Trophoblast cell (in vitro differentiated cells and primary cell): ENCODE results near the gene BRWD1.

Source experiments
- DNase-seq, 2 donors: peaks; one replicate each; pipeline ENCODE4 v3.0.0-alpha.2; 2016
- H2AFZ ChIP-seq: 2 replicates; pipeline ENCODE4 v1.6.1; 2013; ENCODE audit warnings: low read length, moderate library complexity, mild to moderate bottlenecking; ENCODE audit not compliant: insufficient read depth, poor library complexity
- H2AK5ac ChIP-seq: 2 replicates; pipeline ENCODE4 v1.6.1; 2013; ENCODE audit warnings: mild to moderate bottlenecking, low read length
- H2BK120ac ChIP-seq: 2 replicates; pipeline ENCODE4 v1.6.1; 2013; ENCODE audit warnings: low read length, mild to moderate bottlenecking, moderate library complexity; ENCODE audit not compliant: insufficient read depth, poor library complexity
- H2BK12ac ChIP-seq: 2 replicates; pipeline ENCODE4 v1.6.1; 2013; ENCODE audit warnings: mild to moderate bottlenecking, low read length, moderate library complexity
- H2BK5ac ChIP-seq: 2 replicates; pipeline ENCODE4 v1.6.1; 2013; ENCODE audit warnings: low read length, low read depth, moderate library complexity, mild to moderate bottlenecking; ENCODE audit not compliant: poor library complexity
- H3K14ac ChIP-seq: 2 replicates; pipeline ENCODE4 v1.6.1; 2013; ENCODE audit warnings: mild to moderate bottlenecking, low read length
- H3K18ac ChIP-seq: 2 replicates; pipeline ENCODE4 v1.6.1; 2013; ENCODE audit warnings: mild to moderate bottlenecking, low read length
- H3K23ac ChIP-seq: 2 replicates; pipeline ENCODE4 v1.6.1; 2013; ENCODE audit warnings: low read length
- H3K27ac ChIP-seq: 2 replicates; pipeline ENCODE4 v1.5.1; 2013; ENCODE audit warnings: low read depth, mild to moderate bottlenecking, inconsistent platforms, low read length, moderate library complexity
- H3K27me3 ChIP-seq: 2 replicates; pipeline ENCODE4 v1.6.1; 2013; ENCODE audit warnings: inconsistent platforms, mild to moderate bottlenecking, low read length, moderate library complexity; ENCODE audit not compliant: insufficient read depth
- H3K36me3 ChIP-seq, 2 experiments: 1 replicate in 1 of 2; 2 replicates in 1 of 2; pipeline ENCODE4 v1.6.1; 2013; ENCODE audit warnings: low read length in 2 of 2, mild to moderate bottlenecking in 2 of 2, moderate library complexity in 1 of 2; ENCODE audit not compliant: insufficient read depth in 2 of 2, control insufficient read depth in 1 of 2
- H3K4ac ChIP-seq: 2 replicates; pipeline ENCODE4 v1.6.1; 2013; ENCODE audit warnings: low read depth, mild to moderate bottlenecking, low read length, moderate library complexity
- H3K4me1 ChIP-seq, 2 experiments: 1 replicate in 1 of 2; 2 replicates in 1 of 2; pipeline ENCODE4 v1.6.1; 2013; ENCODE audit warnings: low read length in 2 of 2, mild to moderate bottlenecking in 2 of 2, moderate library complexity in 1 of 2; ENCODE audit not compliant: insufficient read depth in 2 of 2, control insufficient read depth in 1 of 2
- H3K4me2 ChIP-seq: 2 replicates; pipeline ENCODE4 v1.6.1; 2013; ENCODE audit warnings: inconsistent platforms, mild to moderate bottlenecking, low read length, moderate library complexity
- H3K4me3 ChIP-seq: 2 replicates; pipeline ENCODE4 v1.5.1; 2013; ENCODE audit warnings: mild to moderate bottlenecking, low read depth, low read length, inconsistent platforms
- H3K79me1 ChIP-seq: one replicate; pipeline ENCODE4 v1.6.1; 2013; ENCODE audit warnings: low read length
- H3K79me2 ChIP-seq: 2 replicates; pipeline ENCODE4 v1.6.1; 2013; ENCODE audit warnings: low read length, mild to moderate bottlenecking; ENCODE audit not compliant: control insufficient read depth, insufficient read depth, poor library complexity
- H3K9ac ChIP-seq: 2 replicates; pipeline ENCODE4 v1.6.1; 2013; ENCODE audit warnings: mild to moderate bottlenecking, low read length
- H3K9me3 ChIP-seq: 2 replicates; pipeline ENCODE4 v1.6.1; 2013; ENCODE audit warnings: low read depth, mild to moderate bottlenecking, control low read depth, inconsistent platforms, low read length; ENCODE audit not compliant: insufficient read depth
- H4K12ac ChIP-seq: 2 replicates; pipeline ENCODE4 v1.6.1; 2013; ENCODE audit warnings: low read depth, mild to moderate bottlenecking, low read length, moderate library complexity
- H4K8ac ChIP-seq: 2 replicates; pipeline ENCODE4 v1.6.1; 2013; ENCODE audit warnings: low read depth, mild to moderate bottlenecking, low read length, moderate library complexity
- H4K91ac ChIP-seq: one replicate; pipeline ENCODE4 v1.6.1; 2013; ENCODE audit warnings: low read depth, mild to moderate bottlenecking, low read length, moderate library complexity
- WGBS: extraction: QIAGEN DNeasy Blood & Tissue Kit; methylation state at CpG from one replicate; pipeline ENCODE4 v1.1.7; 2013; ENCODE audit warnings: missing lambda C conversion rate; ENCODE audit not compliant: insufficient read length, insufficient coverage; ENCODE audit errors: extremely low coverage; 5-methylcytosine and 5-hydroxymethylcytosine counted together

The BRWD1 gene

DNA sequence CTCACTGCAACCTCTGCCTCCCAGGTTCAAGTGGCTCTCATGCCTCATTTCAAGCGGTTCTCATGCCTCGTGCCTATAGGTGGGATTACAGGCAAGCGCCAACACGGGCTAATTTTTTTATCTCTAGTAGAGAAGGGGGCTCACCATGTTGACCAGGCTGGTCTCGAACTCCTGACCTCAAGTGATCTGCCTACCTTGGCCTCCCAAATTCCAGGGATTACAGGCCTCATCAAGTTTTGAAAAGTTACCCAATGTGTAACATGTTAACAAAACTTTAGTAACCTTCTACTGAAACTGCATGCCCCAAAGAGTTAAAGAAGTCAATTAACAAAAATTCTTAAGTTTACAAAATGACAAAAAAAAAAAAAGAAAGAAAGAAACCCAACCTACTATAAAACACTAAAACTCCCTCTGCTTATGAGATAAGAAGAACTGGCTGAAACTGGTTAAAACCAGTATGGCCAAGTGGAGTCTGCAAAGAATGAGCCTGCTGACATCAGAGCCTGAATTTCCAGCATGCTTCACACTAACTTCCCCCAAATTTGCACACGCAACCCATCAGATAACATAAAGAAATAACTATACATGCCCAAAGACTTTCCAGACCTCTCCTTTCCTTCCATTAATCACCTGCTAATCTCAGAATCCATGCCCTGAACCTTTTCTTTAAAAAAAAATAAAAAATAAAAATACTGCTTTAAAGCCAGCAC lies 104.7 kb downstream of the BRWD1 start:
- H4K12ac ChIP-seq, result no peak overlapping the region
- peak in 1 of 2 donors; percentile 28 for DNase-seq

DNA sequence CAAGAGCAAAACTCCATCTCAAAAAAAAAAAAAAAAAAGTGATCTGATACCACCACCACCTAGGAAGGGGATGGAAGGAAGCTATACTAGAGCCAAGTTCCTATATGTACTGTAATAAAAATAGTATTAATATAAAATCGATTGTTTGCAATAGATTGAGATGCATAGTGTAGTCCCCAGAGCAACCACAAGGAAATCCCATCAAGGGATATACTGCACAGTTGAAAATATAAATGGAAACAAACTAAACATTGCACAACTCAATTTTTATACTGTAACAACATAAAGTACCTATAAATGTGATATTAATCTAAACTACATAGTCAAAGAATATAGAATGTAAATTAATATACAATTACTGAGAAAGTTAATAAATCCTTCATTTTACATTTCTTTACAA lies 109.3 kb downstream of the BRWD1 start:
- no peak overlapping the region for H2BK5ac ChIP-seq
- no peak overlapping the region for H2BK12ac ChIP-seq
- H3K79me1 ChIP-seq, result no peaks in the 10 kb centered on the region
- H3K4me1 ChIP-seq, result peaks cover 1 to 2% of the 10 kb centered on the region in 2 experiments
- no peaks in the 10 kb centered on the region for H3K79me2 ChIP-seq
- H3K23ac ChIP-seq, result no peak overlapping the region
- no CpG with 5 or more reads among the region's 1 CpG for WGBS
- H4K91ac ChIP-seq, result no peak overlapping the region
- H2BK120ac ChIP-seq, result no peak overlapping the region
- H2AFZ ChIP-seq, result no peak overlapping the region
- no peak overlapping the region for H3K4me3 ChIP-seq
- no peaks in the 10 kb centered on the region for H3K27me3 ChIP-seq
- H3K9me3 ChIP-seq, result no peaks in the 10 kb centered on the region
- H3K4me2 ChIP-seq, result no peak overlapping the region
- no peak overlapping the region for H2AK5ac ChIP-seq
- H3K4ac ChIP-seq, result no peak overlapping the region
- no peak overlapping the region for H3K27ac ChIP-seq
- H3K18ac ChIP-seq, result no peak overlapping the region
- H4K8ac ChIP-seq, result no peak overlapping the region
- no peak overlapping the region for H3K9ac ChIP-seq
- no peak for DNase-seq
- H3K36me3 ChIP-seq, result peaks cover 18 to 28% of the 10 kb centered on the region in 2 experiments
- H4K12ac ChIP-seq, result no peak overlapping the region
- no peak overlapping the region for H3K14ac ChIP-seq

More for the DNA sequence above, 104.7 kb downstream of the BRWD1 start:
- Histone ChIP-seq H3K4me3 (no peak overlapping the region), H3K79me1 (no peaks in the 10 kb centered on the region), H2BK12ac (peak overlapping the region; percentile 6), H2BK120ac (peak overlapping the region; percentile 11), H3K4ac (peak overlapping the region; percentile 12), H2BK5ac (no peak overlapping the region), H3K36me3 (peaks cover 13 to 15% of the 10 kb centered on the region in 2 experiments), H3K14ac (no peak overlapping the region), H3K9ac (no peak overlapping the region), H3K4me2 (no peak overlapping the region), H3K18ac (peak overlapping the region; percentile 25), H2AK5ac (no peak overlapping the region), H3K4me1 (peaks cover 1 to 2% of the 10 kb centered on the region in 2 experiments), H3K9me3 (no peaks in the 10 kb centered on the region), H2AFZ (no peak overlapping the region), H3K79me2 (no peaks in the 10 kb centered on the region), H3K27ac (no peak overlapping the region), H4K91ac (peak overlapping the region; percentile 37), H4K8ac (peak overlapping the region; percentile 60), H3K23ac (no peak overlapping the region), H3K27me3 (no peaks in the 10 kb centered on the region)
- WGBS, result no CpG with 5 or more reads among the region's 6 CpGs

DNA sequence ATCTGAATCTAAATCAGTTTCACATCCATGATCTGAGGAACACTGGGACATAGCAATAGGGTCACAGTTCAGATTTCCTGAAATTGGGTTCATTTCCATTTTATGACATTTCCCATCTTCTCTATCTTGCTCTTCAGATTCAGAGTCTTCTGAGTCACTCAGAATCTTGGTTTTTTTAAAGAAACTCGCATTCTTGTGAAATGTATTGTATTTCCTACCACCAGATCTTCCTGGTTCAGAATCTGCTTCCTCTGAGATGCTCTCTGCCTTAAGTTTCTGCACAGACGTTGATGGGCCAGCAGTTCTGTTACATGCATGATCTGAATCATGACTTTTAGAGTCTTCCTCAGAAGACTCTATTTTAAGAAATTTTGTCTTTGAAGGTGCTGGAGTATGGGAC lies 114.6 kb downstream of the BRWD1 start:
- H2AK5ac ChIP-seq, result no peak overlapping the region
- peaks cover 3 to 22% of the 10 kb centered on the region in 2 experiments for H3K36me3 ChIP-seq
- H3K18ac ChIP-seq, result no peak overlapping the region
- no CpG with 5 or more reads among the region's 2 CpGs for WGBS
- no peak overlapping the region for H3K4me2 ChIP-seq
- H3K27me3 ChIP-seq, result no peaks in the 10 kb centered on the region
- no peak overlapping the region for H2AFZ ChIP-seq
- H3K14ac ChIP-seq, result no peak overlapping the region
- H4K91ac ChIP-seq, result no peak overlapping the region
- DNase-seq, result no peak
- H3K9me3 ChIP-seq, result no peaks in the 10 kb centered on the region
- no peak overlapping the region for H3K27ac ChIP-seq
- H2BK120ac ChIP-seq, result no peak overlapping the region
- no peak overlapping the region for H4K8ac ChIP-seq
- no peaks in the 10 kb centered on the region for H3K79me2 ChIP-seq
- no peak overlapping the region for H4K12ac ChIP-seq
- H3K4me3 ChIP-seq, result no peak overlapping the region
- no peak overlapping the region for H2BK12ac ChIP-seq
- H3K23ac ChIP-seq, result no peak overlapping the region
- no peaks in the 10 kb centered on the region for H3K4me1 ChIP-seq
- H3K4ac ChIP-seq, result no peak overlapping the region
- no peak overlapping the region for H2BK5ac ChIP-seq
- no peak overlapping the region for H3K9ac ChIP-seq
- no peaks in the 10 kb centered on the region for H3K79me1 ChIP-seq

DNA sequence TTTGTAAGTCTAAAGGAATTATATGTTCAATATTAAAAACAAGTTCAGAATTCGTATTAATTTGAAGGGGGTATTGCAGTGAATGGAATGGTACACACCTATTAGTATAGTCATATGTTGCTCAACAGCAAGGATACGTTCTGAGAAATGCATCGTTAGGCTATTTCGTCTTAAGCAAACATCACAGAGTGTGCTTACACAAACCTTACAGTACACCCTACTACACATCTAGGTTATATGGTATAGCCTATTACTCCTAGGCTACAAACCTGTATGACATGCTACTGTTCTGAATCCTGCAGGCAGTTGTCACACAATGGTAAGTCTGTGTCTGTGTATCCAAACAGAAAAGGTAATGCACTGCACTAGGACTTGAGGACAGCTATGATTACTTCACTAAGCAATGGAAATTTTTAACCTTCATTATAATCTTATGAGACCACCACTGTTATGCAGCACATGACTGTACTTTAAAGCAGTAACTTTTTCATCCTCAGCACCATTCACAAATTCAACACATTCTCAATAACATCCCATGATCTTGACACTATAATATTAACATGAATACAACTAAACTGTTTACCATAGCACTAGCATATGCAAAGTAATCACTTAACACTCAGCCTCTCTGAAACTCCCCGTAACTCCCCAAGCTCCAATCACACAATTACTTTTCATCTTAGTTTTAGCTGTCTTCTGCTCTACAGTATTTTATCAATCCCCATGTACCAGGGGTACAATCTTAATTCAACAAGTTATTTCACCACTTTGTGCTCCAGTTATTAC lies 115.8 kb downstream of the BRWD1 start:
- no peak overlapping the region for H2BK12ac ChIP-seq
- H3K79me2 ChIP-seq, result no peaks in the 10 kb centered on the region
- H3K27me3 ChIP-seq, result no peaks in the 10 kb centered on the region
- H3K27ac ChIP-seq, result no peak overlapping the region
- no peak overlapping the region for H3K14ac ChIP-seq
- H2AK5ac ChIP-seq, result no peak overlapping the region
- no peak overlapping the region for H3K9ac ChIP-seq
- no peak overlapping the region for H2BK5ac ChIP-seq
- H4K12ac ChIP-seq, result no peak overlapping the region
- H3K4me1 ChIP-seq, result no peaks in the 10 kb centered on the region
- H3K79me1 ChIP-seq, result no peaks in the 10 kb centered on the region
- WGBS, result no CpG with 5 or more reads among the region's 5 CpGs
- no peak overlapping the region for H3K23ac ChIP-seq
- H3K36me3 ChIP-seq, result peaks cover 3 to 21% of the 10 kb centered on the region in 2 experiments
- H3K18ac ChIP-seq, result no peak overlapping the region
- no peaks in the 10 kb centered on the region for H3K9me3 ChIP-seq
- H2BK120ac ChIP-seq, result no peak overlapping the region
- H4K91ac ChIP-seq, result no peak overlapping the region
- no peak overlapping the region for H2AFZ ChIP-seq
- no peak for DNase-seq
- no peak overlapping the region for H3K4ac ChIP-seq
- no peak overlapping the region for H3K4me2 ChIP-seq
- H3K4me3 ChIP-seq, result no peak overlapping the region
- H4K8ac ChIP-seq, result no peak overlapping the region
